CD1c-positive myeloid dendritic cell (primary cell): ENCODE measurements around the gene KL.

Experiments used
- DNase-seq: peaks from one replicate; pipeline ENCODE4 v3.0.0-alpha.2; 2016; ENCODE audit errors: extremely low spot score

KL gene

DNA sequence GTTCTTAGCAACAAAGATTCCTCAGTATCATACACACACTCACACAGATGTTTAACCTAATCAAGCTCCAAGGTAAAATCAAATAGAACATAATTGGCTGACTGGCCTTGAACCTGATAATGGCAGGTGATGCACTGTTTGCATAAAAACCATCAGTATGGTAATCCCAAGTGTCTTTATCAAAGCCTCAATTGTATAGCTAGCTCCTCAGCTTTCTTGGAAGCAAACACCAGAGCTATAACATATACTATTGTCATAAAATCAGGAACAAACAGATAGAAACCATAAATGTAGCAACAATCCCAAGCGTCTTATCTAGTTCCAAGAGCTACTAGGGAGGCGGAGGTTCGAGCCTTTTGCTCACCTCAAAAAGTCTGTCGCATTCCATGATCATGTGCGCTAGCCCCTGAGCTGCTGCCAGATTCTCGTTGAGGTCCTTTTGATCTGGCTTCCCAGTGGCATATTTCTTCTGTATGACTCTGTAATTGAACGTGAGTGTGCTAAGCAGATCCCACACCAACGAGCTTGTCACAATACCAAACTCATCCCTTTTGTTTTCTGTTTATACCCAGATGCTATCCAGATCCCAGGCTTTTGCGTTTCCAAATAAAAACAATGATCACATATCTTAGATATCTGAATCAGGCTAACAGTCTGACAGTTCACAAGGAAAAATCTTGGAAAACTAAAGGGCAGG lies 95.3 kb downstream of the KL start:
- DNase-seq = no peak

DNA sequence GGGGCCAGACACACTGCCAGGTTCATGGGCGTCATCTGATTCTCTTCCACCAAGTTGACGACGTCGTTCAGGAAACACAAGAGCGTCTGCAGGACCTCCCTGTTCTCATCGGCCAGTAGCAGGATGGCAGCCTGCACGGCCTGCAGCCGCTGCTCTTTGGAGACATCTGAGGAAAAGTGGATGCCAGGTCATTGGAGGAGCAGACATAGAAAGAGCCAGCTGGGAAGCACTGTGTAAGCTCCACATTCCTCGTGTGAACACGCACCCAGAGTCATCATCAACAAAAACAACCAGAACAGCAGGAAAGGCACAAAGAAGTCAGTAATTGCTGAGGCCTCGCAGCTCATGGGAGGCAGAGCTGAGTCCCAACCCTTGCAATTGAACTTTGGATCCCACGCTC lies 96.5 kb downstream of the KL start:
- DNase-seq = no peak

- DNase-seq = no peak
Measured at GRCh38 chr13:33114146-33114545, 97.9 kb downstream of the KL start.

GRCh38 chr13:33115274-33115673 lies 99.1 kb downstream of the KL start:
- no peak for DNase-seq
